ENCODE results near the gene PBX3. TPM values are rescaled to one million over a fixed set of nuclear protein-coding genes. Genes with fewer than 3 reads are reported as not detected.

PBX3 gene
- total and polyA plus RNA-seq, 12 donors: 14.5 to 79.6 (median 56.3) TPM

DNA sequence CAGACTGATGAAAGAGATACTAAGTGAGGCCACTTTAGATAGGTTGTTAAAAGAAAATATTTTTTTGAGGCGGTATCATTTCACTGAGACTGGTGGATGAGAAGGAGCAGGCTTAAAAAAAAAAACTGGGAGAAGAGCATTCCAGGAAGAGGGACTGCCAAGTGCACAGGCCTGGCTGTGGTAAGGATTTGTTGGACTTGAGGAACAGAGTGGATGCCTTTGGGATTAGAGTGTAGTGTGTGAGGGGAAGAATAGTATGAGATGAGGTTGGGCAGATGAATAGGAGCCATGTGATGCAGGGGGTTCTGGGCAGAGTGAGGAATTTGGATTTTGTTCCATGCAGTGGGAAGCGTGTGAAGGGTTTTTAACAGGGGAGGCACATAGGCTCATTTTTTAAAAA is 57.9 kb downstream of the PBX3 start:
- DNase-seq: no peak
- Histone ChIP-seq H3K36me3 (peaks cover 0 to 12% (median 0%) of the 10 kb centered on the region in 9 donors), H3K27ac (no peak overlapping the region), H3K9me3 (no peaks in the 10 kb centered on the region), H3K27me3 (no peaks in the 10 kb centered on the region), H3K4me3 (no peak overlapping the region), H3K4me1 (peaks cover 0 to 10% (median 0%) of the 10 kb centered on the region in 9 donors)
- TF ChIP-seq, protein P1, sequence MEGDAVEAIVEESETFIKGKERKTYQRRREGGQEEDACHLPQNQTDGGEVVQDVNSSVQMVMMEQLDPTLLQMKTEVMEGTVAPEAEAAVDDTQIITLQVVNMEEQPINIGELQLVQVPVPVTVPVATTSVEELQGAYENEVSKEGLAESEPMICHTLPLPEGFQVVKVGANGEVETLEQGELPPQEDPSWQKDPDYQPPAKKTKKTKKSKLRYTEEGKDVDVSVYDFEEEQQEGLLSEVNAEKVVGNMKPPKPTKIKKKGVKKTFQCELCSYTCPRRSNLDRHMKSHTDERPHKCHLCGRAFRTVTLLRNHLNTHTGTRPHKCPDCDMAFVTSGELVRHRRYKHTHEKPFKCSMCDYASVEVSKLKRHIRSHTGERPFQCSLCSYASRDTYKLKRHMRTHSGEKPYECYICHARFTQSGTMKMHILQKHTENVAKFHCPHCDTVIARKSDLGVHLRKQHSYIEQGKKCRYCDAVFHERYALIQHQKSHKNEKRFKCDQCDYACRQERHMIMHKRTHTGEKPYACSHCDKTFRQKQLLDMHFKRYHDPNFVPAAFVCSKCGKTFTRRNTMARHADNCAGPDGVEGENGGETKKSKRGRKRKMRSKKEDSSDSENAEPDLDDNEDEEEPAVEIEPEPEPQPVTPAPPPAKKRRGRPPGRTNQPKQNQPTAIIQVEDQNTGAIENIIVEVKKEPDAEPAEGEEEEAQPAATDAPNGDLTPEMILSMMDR (IDR thresholded peaks at IDR 0.05): no peak
- peak in 5 of 8 donors; percentile 25 to 65 (median 48) for ATAC-seq
- 85 to 87% methylated on average over 2 of the region's 2 CpGs for WGBS, 2 donors
- intact Hi-C loops (cut with DNase I): no loop called here

DNA sequence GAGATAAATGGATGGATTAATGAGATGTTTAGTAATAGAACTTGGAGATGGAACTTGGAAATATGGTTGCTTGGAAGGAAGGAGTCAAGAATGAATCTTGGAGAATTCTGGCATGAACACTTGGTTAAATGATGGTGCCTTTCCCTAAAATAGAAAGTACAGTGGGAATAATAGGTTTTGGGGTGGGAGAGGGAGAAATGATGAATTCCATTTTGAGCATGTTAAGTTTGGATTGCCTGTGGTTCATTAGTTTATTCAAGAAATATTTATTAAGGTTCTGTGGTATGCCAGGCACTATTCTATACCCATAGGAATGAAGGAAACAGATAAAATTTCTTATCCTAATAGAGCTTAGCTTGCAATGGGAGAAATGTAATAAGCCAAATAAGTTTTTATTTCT is 58.4 kb downstream of the PBX3 start:
- Histone ChIP-seq H3K36me3 (peaks cover 0 to 12% (median 0%) of the 10 kb centered on the region in 9 donors), H3K4me1 (peaks cover 0 to 10% (median 0%) of the 10 kb centered on the region in 9 donors), H3K27ac (no peak overlapping the region), H3K9me3 (no peaks in the 10 kb centered on the region), H3K27me3 (no peaks in the 10 kb centered on the region), H3K4me3 (no peak overlapping the region)
- DNase-seq: no peak
- TF ChIP-seq, protein P1 (IDR thresholded peaks at IDR 0.05): no peak
- no peak for ATAC-seq
- intact Hi-C loops (cut with DNase I): no loop called here

DNA sequence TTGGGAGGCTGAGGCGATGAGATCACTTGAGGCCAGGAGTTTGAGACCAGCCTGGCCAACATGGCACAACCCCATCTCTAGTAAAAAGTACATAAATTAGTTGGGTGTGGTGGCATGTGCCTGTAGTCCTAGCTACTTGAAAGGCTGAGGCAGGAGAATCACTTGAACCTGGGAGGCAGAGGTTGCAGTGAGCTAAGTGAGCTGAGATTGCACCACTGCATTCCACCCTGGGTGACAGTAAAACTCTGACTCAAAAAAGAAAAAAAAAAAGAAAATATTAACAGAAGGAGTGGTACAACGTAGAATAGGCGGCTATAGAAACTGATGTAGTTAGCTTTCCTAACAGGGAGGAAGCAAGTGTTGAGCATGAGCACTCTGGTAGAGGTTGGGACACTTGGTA is 59.9 kb downstream of the PBX3 start:
- no peaks in the 10 kb centered on the region for H3K27me3 ChIP-seq
- peaks cover 0 to 10% (median 0%) of the 10 kb centered on the region in 9 donors for H3K4me1 ChIP-seq
- TF ChIP-seq, protein P1 (IDR thresholded peaks at IDR 0.05): no peak
- 95 to 98% methylated on average over 3 of the region's 3 CpGs for WGBS, 2 donors
- no peak for DNase-seq
- intact Hi-C loops (cut with DNase I): no loop called here
- H3K9me3 ChIP-seq: no peaks in the 10 kb centered on the region
- H3K4me3 ChIP-seq: no peak overlapping the region
- peaks cover 0 to 3% (median 0%) of the 10 kb centered on the region in 9 donors for H3K36me3 ChIP-seq
- no peak overlapping the region for H3K27ac ChIP-seq
- ATAC-seq: no peak

DNA sequence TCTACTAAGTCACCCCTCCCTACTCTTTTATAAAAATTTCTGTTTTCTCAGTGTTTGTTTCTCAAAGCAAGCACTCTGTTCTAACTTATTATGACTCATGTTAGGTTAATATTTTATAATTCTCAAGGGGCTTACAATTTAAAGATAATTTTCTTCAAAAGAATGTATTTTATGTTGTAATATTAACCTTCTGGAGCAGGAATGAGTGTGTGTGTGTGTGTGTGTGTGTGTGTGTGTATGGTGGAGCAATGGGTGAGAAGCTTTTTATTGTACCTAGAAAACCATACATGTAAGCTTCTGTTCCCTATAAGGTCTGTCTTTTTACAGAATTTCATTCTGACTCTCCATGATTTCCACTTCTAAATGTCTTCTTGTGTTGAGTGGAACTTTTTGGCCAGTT is 63.0 kb downstream of the PBX3 start:
- ATAC-seq (no peak), DNase-seq (no peak)
- Histone ChIP-seq H3K27ac (no peak overlapping the region), H3K36me3 (no peaks in the 10 kb centered on the region), H3K4me1 (peaks cover 0 to 3% (median 0%) of the 10 kb centered on the region in 9 donors), H3K27me3 (no peaks in the 10 kb centered on the region), H3K4me3 (no peak overlapping the region), H3K9me3 (no peaks in the 10 kb centered on the region)
- intact Hi-C loops (cut with DNase I): loop anchor here in 1 of 10 donors (10.0 kb wide), 1 partner anchor 55 kb away; no protein-coding TSS in a partner anchor
- TF ChIP-seq, protein P1 (IDR thresholded peaks at IDR 0.05): no peak

Measured in heart right ventricle (tissue), 16 donors.